Keratinocyte (primary cell): ENCODE measurements around the gene SH3RF1.

Experiments
- CTCF ChIP-seq, 3 experiments: IDR thresholded peaks in 1 of 3; conservative IDR thresholded peaks in 1 of 3; optimal IDR thresholded peaks in 1 of 3; 2 replicates in 2 of 3; 3 replicates in 1 of 3; pipeline versions ENCODE3 to v1.5.1; 2011; ENCODE audit warnings: low read length in 3 of 3, mild to moderate bottlenecking in 3 of 3, moderate library complexity in 2 of 3, control low read depth in 1 of 3, inconsistent platforms in 1 of 3; ENCODE audit not compliant: insufficient read depth in 2 of 3; ENCODE audit errors: extremely low read depth in 1 of 3
- EZH2 ChIP-seq: IDR thresholded peaks from one replicate; pipeline ENCODE4 v1.6.1; 2012; ENCODE audit warnings: inconsistent platforms, mild to moderate bottlenecking, low read length, moderate library complexity

- no peak for TF ChIP-seq CTCF (optimal IDR thresholded peaks at IDR 0.05 in 1 of 3, IDR thresholded peaks at IDR 0.05 in 1 of 3, conservative IDR thresholded peaks at IDR 0.05 in 1 of 3; ENCODE audit: extremely low read depth in 1 of 3, insufficient read depth in 2 of 3, low read length in 3 of 3)
- no peak for TF ChIP-seq EZH2
Measured at GRCh38 chr4:169256856-169257761, 13.6 kb downstream of the SH3RF1 start.
